ENCODE results near the gene SECISBP2. TPM values are rescaled to one million over a fixed set of nuclear protein-coding genes. Genes with fewer than 3 reads are reported as not detected.

Gene SECISBP2
- total RNA-seq, 1 experiment from 2014 or later: 15.7 TPM

DNA sequence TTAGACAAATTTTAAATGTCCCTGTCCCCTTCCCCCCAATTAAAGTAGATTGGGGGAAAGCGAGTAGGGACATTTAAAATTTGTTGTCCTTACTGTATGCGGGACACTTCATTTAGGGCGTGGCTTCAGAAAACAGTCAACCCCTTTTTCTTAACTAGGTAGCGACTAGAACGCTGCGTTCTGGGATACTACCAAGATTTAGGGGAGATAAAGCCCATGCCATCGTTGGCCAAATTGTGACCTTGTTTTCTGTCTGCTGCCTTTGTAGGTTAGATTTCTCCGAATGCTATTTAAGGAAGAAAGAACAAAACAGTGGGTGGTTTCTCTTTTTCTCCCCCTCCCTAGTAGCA is 6.1 kb upstream of the SECISBP2 start:
- H3K9ac ChIP-seq (ENCODE audit: low read length): peak overlapping the region; percentile 84
- no TSS peak for BruUV-seq (replicated peaks)
- DNase-seq (peak; percentile 23), ATAC-seq (no peak)
- TF ChIP-seq EZH2 (IDR thresholded peaks at IDR 0.05; ENCODE audit: low read length, unreplicated experiment) (no peak), EZH2phosphoT487 (IDR thresholded peaks at IDR 0.05; ENCODE audit: borderline replicate concordance, low read length) (no peak)
- TF ChIP-seq, protein P1, sequence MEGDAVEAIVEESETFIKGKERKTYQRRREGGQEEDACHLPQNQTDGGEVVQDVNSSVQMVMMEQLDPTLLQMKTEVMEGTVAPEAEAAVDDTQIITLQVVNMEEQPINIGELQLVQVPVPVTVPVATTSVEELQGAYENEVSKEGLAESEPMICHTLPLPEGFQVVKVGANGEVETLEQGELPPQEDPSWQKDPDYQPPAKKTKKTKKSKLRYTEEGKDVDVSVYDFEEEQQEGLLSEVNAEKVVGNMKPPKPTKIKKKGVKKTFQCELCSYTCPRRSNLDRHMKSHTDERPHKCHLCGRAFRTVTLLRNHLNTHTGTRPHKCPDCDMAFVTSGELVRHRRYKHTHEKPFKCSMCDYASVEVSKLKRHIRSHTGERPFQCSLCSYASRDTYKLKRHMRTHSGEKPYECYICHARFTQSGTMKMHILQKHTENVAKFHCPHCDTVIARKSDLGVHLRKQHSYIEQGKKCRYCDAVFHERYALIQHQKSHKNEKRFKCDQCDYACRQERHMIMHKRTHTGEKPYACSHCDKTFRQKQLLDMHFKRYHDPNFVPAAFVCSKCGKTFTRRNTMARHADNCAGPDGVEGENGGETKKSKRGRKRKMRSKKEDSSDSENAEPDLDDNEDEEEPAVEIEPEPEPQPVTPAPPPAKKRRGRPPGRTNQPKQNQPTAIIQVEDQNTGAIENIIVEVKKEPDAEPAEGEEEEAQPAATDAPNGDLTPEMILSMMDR (conservative IDR thresholded peaks at IDR 0.05; ENCODE audit: low read depth, low read length): no peak
- no peaks in the 10 kb centered on the region for H3K9me2 ChIP-seq (replicated peaks; ENCODE audit: low read length)
- H4K20me1 ChIP-seq (ENCODE audit: low read length): peaks cover 36% of the 10 kb centered on the region
- ChIA-PET CTCF (no interaction called here), POLR2A (ENCODE audit: unreplicated experiment) (interaction anchor here (0.7 kb wide), 1 partner anchor 159 kb away, joined by 3 read pairs; no protein-coding TSS in a partner anchor)
- H3K9me3 ChIP-seq (ENCODE audit: low read length): no peaks in the 10 kb centered on the region
- no peaks in the 10 kb centered on the region for H3F3A ChIP-seq (ENCODE audit: low read length, unreplicated experiment)
- no peak overlapping the region for H2AFZ ChIP-seq (ENCODE audit: low read length)
- H3K27me3 ChIP-seq (ENCODE audit: low read length): no peaks in the 10 kb centered on the region
- peaks cover 36% of the 10 kb centered on the region; the same call in 1 of the 2 replicates for H3K36me3 ChIP-seq (ENCODE audit: low read depth, low read length)
- intact Hi-C loops (cut with micrococcal nuclease): loop anchor here (2.0 to 10.0 kb wide), 2 partner anchors 137 to 777 kb away; partner anchors contain the start of gene NXNL2
- no peak overlapping the region for H3K27ac ChIP-seq (ENCODE audit: low read length)
- peak overlapping the region; percentile 93 for H3K4me2 ChIP-seq (ENCODE audit: low read length)
- H3K4me3 ChIP-seq (ENCODE audit: low read length): peak overlapping the region; percentile 85
- H3K4me1 ChIP-seq (ENCODE audit: insufficient read depth, low read length): peaks cover 28% of the 10 kb centered on the region
- H3K79me2 ChIP-seq (ENCODE audit: low read length): peaks cover 73% of the 10 kb centered on the region

DNA sequence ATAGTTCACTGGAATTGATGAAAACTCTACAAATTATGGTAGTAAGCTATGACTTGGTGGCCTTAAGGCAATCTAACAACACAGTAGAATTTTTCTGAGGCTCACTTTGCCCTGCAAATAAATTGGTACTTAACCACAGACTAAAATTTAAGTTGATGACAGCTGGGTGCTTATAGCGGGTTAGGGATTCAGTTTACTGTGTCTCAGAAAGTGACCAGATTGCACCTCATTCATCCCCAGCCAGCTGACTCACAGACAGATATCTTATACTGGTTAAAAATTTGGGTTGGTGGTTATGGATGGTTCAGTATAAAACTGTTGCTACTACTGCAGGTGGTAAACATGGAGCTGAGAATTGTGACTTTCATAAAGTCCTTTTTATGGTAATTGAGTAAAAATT is 4.5 kb upstream of the SECISBP2 start:
- H3K4me1 ChIP-seq (ENCODE audit: insufficient read depth, low read length): peaks cover 38% of the 10 kb centered on the region
- intact Hi-C loops (cut with micrococcal nuclease): loop anchor here (2.0 to 10.0 kb wide), 2 partner anchors 139 to 779 kb away; partner anchors contain the start of gene NXNL2
- no peak for DNase-seq
- peaks cover 44% of the 10 kb centered on the region; the same call in 1 of the 2 replicates for H3K36me3 ChIP-seq (ENCODE audit: low read depth, low read length)
- no peaks in the 10 kb centered on the region for H3K27me3 ChIP-seq (ENCODE audit: low read length)
- H3F3A ChIP-seq (ENCODE audit: low read length, unreplicated experiment): peaks cover 4% of the 10 kb centered on the region
- peak overlapping the region; percentile 84 for H3K9ac ChIP-seq (ENCODE audit: low read length)
- no TSS peak for BruUV-seq (replicated peaks)
- no peak overlapping the region for H2AFZ ChIP-seq (ENCODE audit: low read length)
- TF ChIP-seq EZH2 (IDR thresholded peaks at IDR 0.05; ENCODE audit: low read length, unreplicated experiment) (no peak), EZH2phosphoT487 (IDR thresholded peaks at IDR 0.05; ENCODE audit: borderline replicate concordance, low read length) (no peak)
- TF ChIP-seq, protein P1 (conservative IDR thresholded peaks at IDR 0.05; ENCODE audit: low read depth, low read length): no peak
- POLR2A ChIA-PET (ENCODE audit: unreplicated experiment): no interaction called here
- peak overlapping the region; percentile 85 for H3K4me3 ChIP-seq (ENCODE audit: low read length)
- H3K79me2 ChIP-seq (ENCODE audit: low read length): peaks cover 76% of the 10 kb centered on the region
- H3K9me2 ChIP-seq (replicated peaks; ENCODE audit: low read length): no peaks in the 10 kb centered on the region
- CTCF ChIA-PET: no interaction called here
- H3K27ac ChIP-seq (ENCODE audit: low read length): no peak overlapping the region
- H3K9me3 ChIP-seq (ENCODE audit: low read length): no peaks in the 10 kb centered on the region
- H4K20me1 ChIP-seq (ENCODE audit: low read length): peaks cover 36% of the 10 kb centered on the region
- peak overlapping the region; percentile 93 for H3K4me2 ChIP-seq (ENCODE audit: low read length)
- ATAC-seq: no peak

DNA sequence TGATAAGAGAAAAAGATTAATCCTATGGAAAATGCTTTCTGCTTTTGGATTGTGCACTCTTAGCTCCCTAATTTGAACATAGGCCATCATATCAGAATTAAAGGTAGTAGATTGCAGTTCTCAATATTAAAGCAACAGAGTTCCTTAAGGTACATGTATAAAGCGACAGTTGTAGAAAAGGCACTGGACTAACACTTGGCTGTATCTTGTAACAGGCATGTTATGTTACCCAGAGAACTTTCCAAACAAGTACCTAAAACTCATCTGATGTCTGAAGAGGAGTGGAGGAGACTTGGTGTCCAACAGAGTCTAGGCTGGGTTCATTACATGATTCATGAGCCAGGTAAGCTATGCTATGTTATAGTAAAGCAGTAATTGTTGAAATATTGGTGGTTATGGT is 3.3 kb upstream of the SECISBP2 start:
- DNase-seq (no peak), ATAC-seq (no peak)
- H3K27ac ChIP-seq (ENCODE audit: low read length): no peak overlapping the region
- POLR2A ChIA-PET (ENCODE audit: unreplicated experiment): no interaction called here
- no peak overlapping the region for H3K9ac ChIP-seq (ENCODE audit: low read length)
- peaks cover 36% of the 10 kb centered on the region for H4K20me1 ChIP-seq (ENCODE audit: low read length)
- TF ChIP-seq EZH2phosphoT487 (IDR thresholded peaks at IDR 0.05; ENCODE audit: borderline replicate concordance, low read length) (no peak), EZH2 (IDR thresholded peaks at IDR 0.05; ENCODE audit: low read length, unreplicated experiment) (no peak)
- TF ChIP-seq, protein P1 (conservative IDR thresholded peaks at IDR 0.05; ENCODE audit: low read depth, low read length): no peak
- no TSS peak for BruUV-seq (replicated peaks)
- CTCF ChIA-PET: no interaction called here
- H3F3A ChIP-seq (ENCODE audit: low read length, unreplicated experiment): peaks cover 4% of the 10 kb centered on the region
- H3K27me3 ChIP-seq (ENCODE audit: low read length): no peaks in the 10 kb centered on the region
- peak overlapping the region; percentile 93 for H3K4me2 ChIP-seq (ENCODE audit: low read length)
- peaks cover 44% of the 10 kb centered on the region; the same call in 1 of the 2 replicates for H3K36me3 ChIP-seq (ENCODE audit: low read depth, low read length)
- H3K9me3 ChIP-seq (ENCODE audit: low read length): no peaks in the 10 kb centered on the region
- peaks cover 79% of the 10 kb centered on the region for H3K79me2 ChIP-seq (ENCODE audit: low read length)
- intact Hi-C loops (cut with micrococcal nuclease): loop anchor here (10.0 kb wide), 1 partner anchor 780 kb away; the partner anchor contains the start of gene NXNL2
- no peaks in the 10 kb centered on the region for H3K9me2 ChIP-seq (replicated peaks; ENCODE audit: low read length)
- H3K4me1 ChIP-seq (ENCODE audit: insufficient read depth, low read length): peaks cover 39% of the 10 kb centered on the region
- H2AFZ ChIP-seq (ENCODE audit: low read length): no peak overlapping the region
- H3K4me3 ChIP-seq (ENCODE audit: low read length): peak overlapping the region; percentile 85

Data from PC-3 (cell line).